OCI-LY1 (cell line): ENCODE data around the gene TCEAL5.

Experiments
- H2AFZ ChIP-seq: fragments of 200-600 bp; sonication (generic), shearing (Covaris generic); 2 replicates; pipeline ENCODE4 v1.6.0; 2014; ENCODE audit warnings: antibody characterized with exemption, mild to moderate bottlenecking, low read length
- H3F3A ChIP-seq: fragments of 200-600 bp; sonication (generic), shearing (Covaris generic); 2 replicates; pipeline ENCODE4 v1.6.0; 2014; ENCODE audit warnings: mild to moderate bottlenecking, antibody characterized with exemption, low read length, moderate library complexity; ENCODE audit not compliant: insufficient read depth
- H3K27ac ChIP-seq: fragments of 200-600 bp; sonication (generic); 2 replicates; pipeline ENCODE4 v1.5.1; 2014; ENCODE audit warnings: low read length, mixed run types, mild to moderate bottlenecking, low read depth; ENCODE audit not compliant: poor library complexity, severe bottlenecking
- H3K27me3 ChIP-seq: fragments of 200-600 bp; sonication (generic); 2 replicates; pipeline ENCODE4 v1.6.0; 2014; ENCODE audit warnings: antibody characterized with exemption, mild to moderate bottlenecking, low read length, moderate library complexity; ENCODE audit not compliant: insufficient read depth
- H3K36me3 ChIP-seq: fragments of 200-600 bp; sonication (generic); 2 replicates; pipeline ENCODE4 v1.6.1; 2014; ENCODE audit warnings: mild to moderate bottlenecking, antibody characterized with exemption, low read length, moderate library complexity, mixed read lengths; ENCODE audit not compliant: insufficient read depth
- H3K4me1 ChIP-seq: fragments of 200-600 bp; sonication (generic); 2 replicates; pipeline ENCODE4 v1.5.1; 2014; ENCODE audit warnings: mild to moderate bottlenecking, low read length, moderate library complexity; ENCODE audit not compliant: insufficient read depth, severe bottlenecking
- H3K4me2 ChIP-seq: fragments of 200-600 bp; sonication (generic), shearing (Covaris generic); 2 replicates; pipeline ENCODE4 v1.6.1; 2014; ENCODE audit warnings: low read length
- H3K4me3 ChIP-seq: fragments of 200-600 bp; sonication (generic); 2 replicates; pipeline ENCODE4 v1.5.1; 2014; ENCODE audit warnings: low read length, low read depth, mild to moderate bottlenecking, mixed read lengths; ENCODE audit not compliant: poor library complexity, severe bottlenecking
- H3K79me2 ChIP-seq: fragments of 200-600 bp; shearing (Covaris generic); 2 replicates; pipeline ENCODE4 v1.6.1; 2016; ENCODE audit warnings: mixed run types, low read length, mixed read lengths; ENCODE audit not compliant: insufficient read depth
- H3K9ac ChIP-seq: fragments of 200-600 bp; sonication (generic), shearing (Covaris generic); 2 replicates; pipeline ENCODE4 v1.6.1; 2014; ENCODE audit warnings: mild to moderate bottlenecking, low read length, mixed read lengths
- H3K9me2 ChIP-seq: fragments of 200-600 bp; sonication (generic), shearing (Covaris generic); 2 replicates; pipeline ENCODE4 v1.6.1; 2014; ENCODE audit warnings: low read depth, mild to moderate bottlenecking, low read length, mixed read lengths
- H3K9me3 ChIP-seq: fragments of 200-600 bp; shearing (Covaris generic); 2 replicates; pipeline ENCODE4 v1.6.1; 2014; ENCODE audit warnings: low read length, mixed read lengths
- H4K20me1 ChIP-seq: fragments of 200-600 bp; sonication (generic), shearing (Covaris generic); 2 replicates; pipeline ENCODE4 v1.6.0; 2016; ENCODE audit warnings: mild to moderate bottlenecking, low read length; ENCODE audit not compliant: insufficient read depth
- EZH2 ChIP-seq: fragments of 200-600 bp; sonication (generic), shearing (Covaris generic); IDR thresholded peaks from 2 replicates; pipeline ENCODE4 v1.8.0; 2017; ENCODE audit warnings: borderline replicate concordance, mixed run types, mild to moderate bottlenecking, antibody characterized with exemption, low read length, moderate library complexity, mixed read lengths
- TF ChIP-seq, protein P1 (sequence below): fragments of 200-600 bp; sonication (generic), shearing (Covaris generic); IDR thresholded peaks from 2 replicates; pipeline ENCODE4 v1.5.1; 2017; ENCODE audit warnings: mild to moderate bottlenecking, antibody characterized with exemption, low read length, moderate library complexity, mixed read lengths

TCEAL5 gene

DNA sequence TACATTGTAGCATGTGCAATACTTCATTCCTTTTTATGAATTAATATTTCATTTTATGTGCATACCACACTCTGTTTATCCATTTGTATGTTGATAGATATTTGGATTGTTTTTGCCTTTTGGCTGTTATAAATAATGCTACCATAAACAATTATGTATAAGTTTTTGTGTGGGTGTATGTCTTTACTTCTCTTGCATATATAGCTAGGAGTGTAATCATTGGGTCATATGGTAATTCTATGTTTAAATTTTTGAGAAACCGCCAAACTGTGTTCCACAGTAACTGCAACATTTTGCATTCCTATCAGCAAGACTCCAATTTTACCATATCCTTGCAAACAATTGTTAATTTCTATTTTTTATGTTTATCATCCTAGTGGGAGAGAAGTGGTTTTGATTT is 3.1 kb upstream of the TCEAL5 start:
- H3K27ac ChIP-seq: no peak overlapping the region
- H3K36me3 ChIP-seq: no peaks in the 10 kb centered on the region
- no peaks in the 10 kb centered on the region for H4K20me1 ChIP-seq
- H3K4me2 ChIP-seq: no peak overlapping the region
- H2AFZ ChIP-seq: no peak overlapping the region
- TF ChIP-seq, protein P1, sequence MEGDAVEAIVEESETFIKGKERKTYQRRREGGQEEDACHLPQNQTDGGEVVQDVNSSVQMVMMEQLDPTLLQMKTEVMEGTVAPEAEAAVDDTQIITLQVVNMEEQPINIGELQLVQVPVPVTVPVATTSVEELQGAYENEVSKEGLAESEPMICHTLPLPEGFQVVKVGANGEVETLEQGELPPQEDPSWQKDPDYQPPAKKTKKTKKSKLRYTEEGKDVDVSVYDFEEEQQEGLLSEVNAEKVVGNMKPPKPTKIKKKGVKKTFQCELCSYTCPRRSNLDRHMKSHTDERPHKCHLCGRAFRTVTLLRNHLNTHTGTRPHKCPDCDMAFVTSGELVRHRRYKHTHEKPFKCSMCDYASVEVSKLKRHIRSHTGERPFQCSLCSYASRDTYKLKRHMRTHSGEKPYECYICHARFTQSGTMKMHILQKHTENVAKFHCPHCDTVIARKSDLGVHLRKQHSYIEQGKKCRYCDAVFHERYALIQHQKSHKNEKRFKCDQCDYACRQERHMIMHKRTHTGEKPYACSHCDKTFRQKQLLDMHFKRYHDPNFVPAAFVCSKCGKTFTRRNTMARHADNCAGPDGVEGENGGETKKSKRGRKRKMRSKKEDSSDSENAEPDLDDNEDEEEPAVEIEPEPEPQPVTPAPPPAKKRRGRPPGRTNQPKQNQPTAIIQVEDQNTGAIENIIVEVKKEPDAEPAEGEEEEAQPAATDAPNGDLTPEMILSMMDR: no peak
- no peak for TF ChIP-seq EZH2
- no peaks in the 10 kb centered on the region for H3F3A ChIP-seq
- no peak overlapping the region for H3K4me3 ChIP-seq
- H3K4me1 ChIP-seq: no peaks in the 10 kb centered on the region
- no peaks in the 10 kb centered on the region for H3K79me2 ChIP-seq
- H3K27me3 ChIP-seq: no peaks in the 10 kb centered on the region
- H3K9me3 ChIP-seq: no peaks in the 10 kb centered on the region
- no peak overlapping the region for H3K9ac ChIP-seq
- H3K9me2 ChIP-seq: no peaks in the 10 kb centered on the region

DNA sequence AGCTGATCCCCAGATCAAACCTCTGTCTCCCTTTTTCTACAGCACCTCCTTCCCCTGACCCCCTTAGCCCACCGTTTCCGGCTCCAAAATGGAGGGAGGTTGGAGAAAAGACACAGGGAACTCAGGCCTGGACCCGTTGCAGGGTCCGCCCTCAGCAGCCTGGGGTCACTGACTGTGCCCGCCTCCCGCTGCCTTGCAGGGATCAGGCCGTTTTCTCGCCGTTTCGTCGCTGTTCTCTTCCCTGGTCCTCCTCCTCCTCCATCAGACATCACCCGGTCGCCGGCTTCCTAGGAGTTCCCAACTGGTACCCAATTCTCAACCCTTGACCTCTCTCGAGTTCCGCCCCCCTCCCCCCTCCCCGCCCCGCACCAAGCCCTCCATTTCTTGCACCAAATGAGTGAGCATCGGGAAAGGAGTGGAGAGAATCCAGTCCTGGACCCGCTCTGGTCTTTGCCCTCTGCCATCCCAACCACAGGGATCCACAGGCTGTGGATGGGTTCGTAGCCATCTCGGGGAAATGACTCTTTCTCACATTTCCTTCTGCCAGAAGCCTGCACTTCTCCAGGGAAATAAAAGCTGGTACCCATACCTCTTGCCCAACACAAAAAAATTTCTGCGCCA is 493 bp downstream of the TCEAL5 start:
- Histone ChIP-seq H2AFZ (no peak overlapping the region), H3F3A (no peaks in the 10 kb centered on the region), H3K9ac (no peak overlapping the region), H3K79me2 (no peaks in the 10 kb centered on the region), H3K4me1 (no peaks in the 10 kb centered on the region), H3K27me3 (no peaks in the 10 kb centered on the region), H3K4me3 (no peak overlapping the region), H3K27ac (no peak overlapping the region), H3K36me3 (no peaks in the 10 kb centered on the region), H3K4me2 (no peak overlapping the region), H4K20me1 (no peaks in the 10 kb centered on the region), H3K9me2 (no peaks in the 10 kb centered on the region), H3K9me3 (no peaks in the 10 kb centered on the region)
- no peak for TF ChIP-seq EZH2
- TF ChIP-seq, protein P1: no peak

DNA sequence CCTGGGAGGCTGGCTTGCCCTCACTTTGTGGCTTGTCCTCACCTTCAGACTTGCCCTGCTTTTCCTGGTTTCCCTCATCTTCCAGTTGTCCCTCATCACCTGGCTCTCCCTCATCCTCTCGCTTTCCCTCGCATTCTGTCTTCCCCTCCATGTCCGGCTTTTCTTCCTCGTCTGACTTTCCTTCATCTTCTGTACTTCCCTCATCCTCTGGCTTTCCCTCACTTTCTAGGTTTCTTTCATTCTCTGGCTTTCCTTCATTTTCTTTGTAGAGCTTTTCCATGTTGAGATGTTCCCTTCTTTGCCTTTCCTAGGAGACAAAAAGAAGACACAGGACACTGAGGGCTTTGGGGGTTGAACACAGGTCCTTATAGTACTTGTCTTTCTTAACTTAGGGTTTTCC is 2.3 kb downstream of the TCEAL5 start:
- Histone ChIP-seq H3K27me3 (no peaks in the 10 kb centered on the region), H3K4me3 (no peak overlapping the region), H3K36me3 (no peaks in the 10 kb centered on the region), H2AFZ (no peak overlapping the region), H3F3A (no peaks in the 10 kb centered on the region), H3K4me2 (no peak overlapping the region), H3K9me3 (no peaks in the 10 kb centered on the region), H4K20me1 (no peaks in the 10 kb centered on the region), H3K79me2 (no peaks in the 10 kb centered on the region), H3K9ac (no peak overlapping the region), H3K9me2 (no peaks in the 10 kb centered on the region), H3K27ac (no peak overlapping the region), H3K4me1 (no peaks in the 10 kb centered on the region)
- TF ChIP-seq, protein P1: no peak
- TF ChIP-seq EZH2: no peak
